Measurements from ENCODE around the gene THSD1.

DNA sequence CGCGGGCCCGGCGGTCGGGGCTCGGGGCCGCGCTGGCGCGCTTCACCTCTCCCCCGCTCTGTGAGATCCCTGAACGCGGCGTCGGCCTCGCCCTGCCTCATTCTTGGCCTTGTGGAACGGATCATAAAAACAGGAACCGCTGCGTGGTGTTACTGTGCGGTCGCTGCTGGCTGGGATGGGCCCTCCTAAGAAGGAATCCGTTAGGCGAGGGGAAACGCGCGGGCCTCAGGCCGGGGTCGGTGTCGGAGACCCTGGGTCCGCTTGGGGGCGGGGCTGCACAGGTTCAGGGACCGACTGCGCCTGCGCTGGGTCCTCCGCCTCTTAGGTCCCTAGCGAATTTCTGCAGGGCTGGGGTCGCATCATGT is 49.7 kb upstream of the THSD1 start:
- no peak for TF ChIP-seq POLR2A (IDR thresholded peaks at IDR 0.05)
- TF ChIP-seq, protein P1, sequence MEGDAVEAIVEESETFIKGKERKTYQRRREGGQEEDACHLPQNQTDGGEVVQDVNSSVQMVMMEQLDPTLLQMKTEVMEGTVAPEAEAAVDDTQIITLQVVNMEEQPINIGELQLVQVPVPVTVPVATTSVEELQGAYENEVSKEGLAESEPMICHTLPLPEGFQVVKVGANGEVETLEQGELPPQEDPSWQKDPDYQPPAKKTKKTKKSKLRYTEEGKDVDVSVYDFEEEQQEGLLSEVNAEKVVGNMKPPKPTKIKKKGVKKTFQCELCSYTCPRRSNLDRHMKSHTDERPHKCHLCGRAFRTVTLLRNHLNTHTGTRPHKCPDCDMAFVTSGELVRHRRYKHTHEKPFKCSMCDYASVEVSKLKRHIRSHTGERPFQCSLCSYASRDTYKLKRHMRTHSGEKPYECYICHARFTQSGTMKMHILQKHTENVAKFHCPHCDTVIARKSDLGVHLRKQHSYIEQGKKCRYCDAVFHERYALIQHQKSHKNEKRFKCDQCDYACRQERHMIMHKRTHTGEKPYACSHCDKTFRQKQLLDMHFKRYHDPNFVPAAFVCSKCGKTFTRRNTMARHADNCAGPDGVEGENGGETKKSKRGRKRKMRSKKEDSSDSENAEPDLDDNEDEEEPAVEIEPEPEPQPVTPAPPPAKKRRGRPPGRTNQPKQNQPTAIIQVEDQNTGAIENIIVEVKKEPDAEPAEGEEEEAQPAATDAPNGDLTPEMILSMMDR (IDR thresholded peaks at IDR 0.05 in 8 of 11, conservative IDR thresholded peaks at IDR 0.05 in 3 of 11), result no peak
